K562 (cell line): ENCODE data around the gene SPNS1. TPM values are rescaled to one million over a fixed set of nuclear protein-coding genes. Genes with fewer than 3 reads are reported as not detected.
A peak's percentile ranks its signal among the peaks of the same experiment; 100 is the strongest.

Source experiments
- EHMT2 ChIP-seq: fragments of 450-650 bp; IDR thresholded peaks from 2 replicates; pipeline ENCODE4 v1.6.1; 2018; ENCODE audit warnings: antibody characterized with exemption
- GABPA ChIP-seq: fragments of 200-800 bp; sonication (Bioruptor generic); conservative IDR thresholded peaks from 2 replicates; pipeline ENCODE4 v1.6.1; 2016; ENCODE audit warnings: low read depth, missing genetic modification characterization, missing compliant biosample characterization
- KDM2B ChIP-seq: fragments of 250-450 bp; sonication (Bioruptor Pico); IDR thresholded peaks from 2 replicates; pipeline ENCODE4 v1.8.0; 2021; ENCODE audit warnings: mild to moderate bottlenecking, moderate library complexity
- KLF6 ChIP-seq: fragments of 250-450 bp; sonication (Bioruptor Pico); IDR thresholded peaks from 2 replicates; pipeline ENCODE4 v1.4.0; 2020; ENCODE audit warnings: mild to moderate bottlenecking, moderate library complexity, borderline replicate concordance
- POLR2B ChIP-seq: fragments of 450-650 bp; IDR thresholded peaks from 2 replicates; pipeline ENCODE4 v1.6.1; 2018; ENCODE audit warnings: low read depth; ENCODE audit not compliant: partially characterized antibody
- RBBP5 ChIP-seq: fragments of 200-600 bp; sonication (generic); IDR thresholded peaks from 2 replicates; pipeline ENCODE4 v1.6.1; 2012; ENCODE audit warnings: borderline replicate concordance, mild to moderate bottlenecking, low read length, control low read depth, inconsistent platforms; ENCODE audit not compliant: insufficient read depth, poor library complexity, severe bottlenecking
- SIX5 ChIP-seq, 2 experiments: IDR thresholded peaks; 2 replicates each; pipeline ENCODE4 v1.6.1; 2011; ENCODE audit warnings: low read length in 2 of 2, borderline replicate concordance in 1 of 2, low read depth in 1 of 2, mild to moderate bottlenecking in 1 of 2, moderate library complexity in 1 of 2; ENCODE audit not compliant: insufficient read depth in 1 of 2
- SRSF1 ChIP-seq: fragments of 200-400 bp; formaldehyde crosslinking; IDR thresholded peaks from 2 replicates; pipeline ENCODE4 v1.6.1; 2017; ENCODE audit warnings: mild to moderate bottlenecking, low read depth, low read length, moderate library complexity
- TAF1 ChIP-seq: IDR thresholded peaks from 2 replicates; pipeline ENCODE4 v1.6.1; 2011; ENCODE audit warnings: mild to moderate bottlenecking, low read length, moderate library complexity; ENCODE audit not compliant: insufficient read depth, control insufficient read depth, severe bottlenecking; ENCODE audit errors: extremely low read depth
- U2AF2 ChIP-seq: fragments of 200-400 bp; formaldehyde crosslinking; optimal IDR thresholded peaks from 2 replicates; pipeline ENCODE3; 2017; ENCODE audit warnings: low read depth, mild to moderate bottlenecking, low read length
- YBX1 ChIP-seq: fragments of 450-650 bp; IDR thresholded peaks from 2 replicates; pipeline ENCODE4 v1.7.1; 2016; ENCODE audit warnings: mild to moderate bottlenecking
- ZNF282 ChIP-seq: sonication (generic); formaldehyde crosslinking; IDR thresholded peaks from 2 replicates; pipeline ENCODE4 v1.8.1; 2023; ENCODE audit warnings: missing genetic modification reagents
- ZNF41 ChIP-seq: fragments of 250-450 bp; sonication (Bioruptor Pico); conservative IDR thresholded peaks from 2 replicates; pipeline ENCODE4 v1.4.0; 2020; ENCODE audit warnings: mild to moderate bottlenecking
- polyA plus RNA-seq, 8 experiments: library from polyadenylated mRNA; depleted of rRNA in 4 of 8; stranded (reverse) in 5 of 8; unstranded in 3 of 8; fragments of >200 nt; fragmentation: Nextera tagmentation in 2 of 8; fragmentation: Illumina TruSeq in 1 of 8; extraction: Ambion mirVana in 2 of 8; extraction: Trizol in 1 of 8; gene quantifications; 2 replicates each; pipeline versions ENCODE4 v1.2.1 to v1.2.3, GENCODE V29; 2011 to 2014; ENCODE audit warnings: inconsistent platforms in 1 of 8, missing spikeins in 1 of 8
- total RNA-seq, 7 experiments: library from RNA; depleted of rRNA in 6 of 7; stranded (reverse); fragments of >200 nt in 6 of 7; fragmentation: Illumina TruSeq in 2 of 7; extraction: Trizol in 2 of 7; gene quantifications; 2 replicates each; pipeline versions ENCODE4 v1.2.1 to v1.2.3, GENCODE V29; 2011 to 2021; ENCODE audit warnings: low replicate concordance in 1 of 7
- TF ChIP-seq, protein P1 (sequence below), 2 experiments: fragments of 450-650 bp in 1 of 2; sonication (generic) in 1 of 2; formaldehyde crosslinking in 1 of 2; IDR thresholded peaks; 2 replicates each; pipeline versions ENCODE4 v1.7.1 to v1.9.0; 2016 to 2022; ENCODE audit warnings: inconsistent platforms in 1 of 2, mild to moderate bottlenecking in 1 of 2, missing genetic modification reagents in 1 of 2
- TF ChIP-seq, protein P2 (sequence below): sonication (generic); formaldehyde crosslinking; IDR thresholded peaks from 2 replicates; pipeline ENCODE4 v1.8.0; 2022; ENCODE audit warnings: missing genetic modification reagents, mild to moderate bottlenecking, borderline replicate concordance

The SPNS1 gene
- total and polyA plus RNA-seq, 9 of the 15 experiments (the other 6 are each of a cell fraction or from before 2014, with no cell fraction given) = 0.58 to 64.9 (median 13.7) TPM

- TF ChIP-seq, protein P1, sequence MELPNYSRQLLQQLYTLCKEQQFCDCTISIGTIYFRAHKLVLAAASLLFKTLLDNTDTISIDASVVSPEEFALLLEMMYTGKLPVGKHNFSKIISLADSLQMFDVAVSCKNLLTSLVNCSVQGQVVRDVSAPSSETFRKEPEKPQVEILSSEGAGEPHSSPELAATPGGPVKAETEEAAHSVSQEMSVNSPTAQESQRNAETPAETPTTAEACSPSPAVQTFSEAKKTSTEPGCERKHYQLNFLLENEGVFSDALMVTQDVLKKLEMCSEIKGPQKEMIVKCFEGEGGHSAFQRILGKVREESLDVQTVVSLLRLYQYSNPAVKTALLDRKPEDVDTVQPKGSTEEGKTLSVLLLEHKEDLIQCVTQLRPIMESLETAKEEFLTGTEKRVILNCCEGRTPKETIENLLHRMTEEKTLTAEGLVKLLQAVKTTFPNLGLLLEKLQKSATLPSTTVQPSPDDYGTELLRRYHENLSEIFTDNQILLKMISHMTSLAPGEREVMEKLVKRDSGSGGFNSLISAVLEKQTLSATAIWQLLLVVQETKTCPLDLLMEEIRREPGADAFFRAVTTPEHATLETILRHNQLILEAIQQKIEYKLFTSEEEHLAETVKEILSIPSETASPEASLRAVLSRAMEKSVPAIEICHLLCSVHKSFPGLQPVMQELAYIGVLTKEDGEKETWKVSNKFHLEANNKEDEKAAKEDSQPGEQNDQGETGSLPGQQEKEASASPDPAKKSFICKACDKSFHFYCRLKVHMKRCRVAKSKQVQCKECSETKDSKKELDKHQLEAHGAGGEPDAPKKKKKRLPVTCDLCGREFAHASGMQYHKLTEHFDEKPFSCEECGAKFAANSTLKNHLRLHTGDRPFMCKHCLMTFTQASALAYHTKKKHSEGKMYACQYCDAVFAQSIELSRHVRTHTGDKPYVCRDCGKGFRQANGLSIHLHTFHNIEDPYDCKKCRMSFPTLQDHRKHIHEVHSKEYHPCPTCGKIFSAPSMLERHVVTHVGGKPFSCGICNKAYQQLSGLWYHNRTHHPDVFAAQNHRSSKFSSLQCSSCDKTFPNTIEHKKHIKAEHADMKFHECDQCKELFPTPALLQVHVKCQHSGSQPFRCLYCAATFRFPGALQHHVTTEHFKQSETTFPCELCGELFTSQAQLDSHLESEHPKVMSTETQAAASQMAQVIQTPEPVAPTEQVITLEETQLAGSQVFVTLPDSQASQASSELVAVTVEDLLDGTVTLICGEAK (IDR thresholded peaks at IDR 0.05) = no peak; the same call in 1 of the 2 replicates
- TF ChIP-seq, protein P1 (CRISPR knock-in tag; IDR thresholded peaks at IDR 0.05) = no peak
- TF ChIP-seq, protein P2, sequence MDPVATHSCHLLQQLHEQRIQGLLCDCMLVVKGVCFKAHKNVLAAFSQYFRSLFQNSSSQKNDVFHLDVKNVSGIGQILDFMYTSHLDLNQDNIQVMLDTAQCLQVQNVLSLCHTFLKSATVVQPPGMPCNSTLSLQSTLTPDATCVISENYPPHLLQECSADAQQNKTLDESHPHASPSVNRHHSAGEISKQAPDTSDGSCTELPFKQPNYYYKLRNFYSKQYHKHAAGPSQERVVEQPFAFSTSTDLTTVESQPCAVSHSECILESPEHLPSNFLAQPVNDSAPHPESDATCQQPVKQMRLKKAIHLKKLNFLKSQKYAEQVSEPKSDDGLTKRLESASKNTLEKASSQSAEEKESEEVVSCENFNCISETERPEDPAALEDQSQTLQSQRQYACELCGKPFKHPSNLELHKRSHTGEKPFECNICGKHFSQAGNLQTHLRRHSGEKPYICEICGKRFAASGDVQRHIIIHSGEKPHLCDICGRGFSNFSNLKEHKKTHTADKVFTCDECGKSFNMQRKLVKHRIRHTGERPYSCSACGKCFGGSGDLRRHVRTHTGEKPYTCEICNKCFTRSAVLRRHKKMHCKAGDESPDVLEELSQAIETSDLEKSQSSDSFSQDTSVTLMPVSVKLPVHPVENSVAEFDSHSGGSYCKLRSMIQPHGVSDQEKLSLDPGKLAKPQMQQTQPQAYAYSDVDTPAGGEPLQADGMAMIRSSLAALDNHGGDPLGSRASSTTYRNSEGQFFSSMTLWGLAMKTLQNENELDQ (CRISPR knock-in tag) = no peak
- TF ChIP-seq TAF1 = peak; percentile 90
- TF ChIP-seq ZNF282 (CRISPR knock-in tag) = no peak
- no peak for TF ChIP-seq SRSF1
- TF ChIP-seq YBX1 = no peak
- peak; percentile 55 for TF ChIP-seq POLR2B
- TF ChIP-seq EHMT2 = no peak
- TF ChIP-seq SIX5 (IDR thresholded peaks at IDR 0.05; ENCODE audit: borderline replicate concordance in 1 of 2, insufficient read depth in 1 of 2, low read depth in 1 of 2, low read length in 2 of 2) = peak; percentile 42 to 61; a peak in 3 of 4 replicates
- no peak for TF ChIP-seq RBBP5
- peak; percentile 15; the same call in 1 of the 2 replicates for TF ChIP-seq KDM2B (CRISPR knock-in tag)
- TF ChIP-seq GABPA (tag) = peak; percentile 65
- TF ChIP-seq ZNF41 (CRISPR knock-in tag) = no peak
- TF ChIP-seq U2AF2 = no peak
- TF ChIP-seq KLF6 (CRISPR knock-in tag) = no peak; the same call in 1 of the 2 replicates
Observed at GRCh38 chr16:28974437-28975157, at the start of gene SPNS1 (continued).
